Prostate gland (tissue), 2 donors: Measurements from ENCODE around the gene KCNH6. TPM values are rescaled to one million over a fixed set of nuclear protein-coding genes. Genes with fewer than 3 reads are reported as not detected.
A peak's percentile ranks its signal among the peaks of the same experiment; 100 is the strongest.

Experiments used
- DNase-seq: peaks from one replicate; pipeline ENCODE4 v3.0.0-alpha.2; 2019; ENCODE audit warnings: low spot score
- H3K27ac ChIP-seq, 2 donors: fragments of 200-600 bp; sonication (generic); 2 replicates each; pipeline ENCODE4 v1.5.1; 2017 to 2019
- H3K27me3 ChIP-seq: fragments of 200-600 bp; sonication (generic); replicated peaks from 2 replicates; pipeline ENCODE4 v1.5.1; 2019; ENCODE audit not compliant: insufficient read depth
- H3K36me3 ChIP-seq, 2 donors: fragments of 200-600 bp; sonication (generic); 1 replicate in 1 of 2; 2 replicates in 1 of 2; pipeline versions ENCODE4 v1.5.1 to v1.8.1; 2017 to 2019
- H3K4me1 ChIP-seq: fragments of 200-600 bp; sonication (generic); replicated peaks from 2 replicates; pipeline ENCODE4 v1.5.1; 2019
- H3K4me3 ChIP-seq, 2 donors: fragments of 200-600 bp; sonication (generic); 2 replicates each; pipeline ENCODE4 v1.5.1; 2017 to 2019
- H3K9me3 ChIP-seq: fragments of 200-600 bp; sonication (generic); 2 replicates; pipeline ENCODE4 v1.5.1; 2017
- POLR2A ChIP-seq: fragments of 450-650 bp; IDR thresholded peaks from one replicate; pipeline ENCODE4 v1.6.1; 2016; ENCODE audit warnings: antibody characterized with exemption, mild to moderate bottlenecking
- POLR2AphosphoS5 ChIP-seq: sonication (generic); formaldehyde crosslinking; IDR thresholded peaks from one replicate; pipeline ENCODE4 v1.6.1; 2017; ENCODE audit warnings: antibody characterized with exemption
- WGBS: methylation state at CpG from one replicate; pipeline ENCODE4 v1.1.5; 2018; 5-methylcytosine and 5-hydroxymethylcytosine counted together
- intact Hi-C: fragments of 100-400 bp; cut with DNase I; formaldehyde crosslinking; loops from one replicate; pipeline ENCODE4 v1.14.2; 2022
- total RNA-seq, 2 donors: library from RNA; depleted of rRNA; stranded (reverse); fragments of >200 nt; gene quantifications; one replicate each; pipeline ENCODE4 v1.1.0, GENCODE V29; 2016
- TF ChIP-seq, protein P1 (sequence below), 4 experiments: fragments of 200-600 bp in 2 of 4; fragments of 450-650 bp in 2 of 4; sonication (generic) in 2 of 4; IDR thresholded peaks; 1 replicate in 3 of 4; 2 replicates in 1 of 4; pipeline ENCODE4 v1.5.1; 2016 to 2019; ENCODE audit warnings: antibody characterized with exemption in 4 of 4, mild to moderate bottlenecking in 2 of 4, moderate library complexity in 2 of 4

The KCNH6 gene
- total RNA-seq, 2 donors from 2014 or later, result 8.1 to 22.4 TPM

DNA sequence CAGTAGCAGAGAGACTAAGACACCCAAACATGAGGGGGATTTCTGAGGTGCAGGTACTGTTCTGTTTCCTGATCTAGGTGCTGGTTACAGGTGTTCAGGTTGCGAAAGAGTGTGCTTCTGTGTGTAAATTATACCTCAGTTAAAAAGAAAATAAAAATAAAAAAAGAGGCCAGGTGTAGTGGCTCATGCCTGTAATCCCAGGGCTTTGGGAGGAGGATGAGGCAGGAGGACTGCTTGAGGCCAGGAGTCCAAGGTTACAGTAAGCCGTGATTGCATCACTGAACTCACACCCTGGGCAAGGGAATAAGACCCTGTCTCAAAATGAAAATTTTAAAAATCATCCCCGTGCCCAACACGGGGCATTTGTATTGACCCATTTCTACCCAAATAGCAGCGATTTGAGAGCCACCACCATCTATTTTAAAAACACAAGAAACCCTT, 23.9 kb downstream of the KCNH6 start:
- no peaks in the 10 kb centered on the region for H3K27me3 ChIP-seq
- TF ChIP-seq, protein P1, sequence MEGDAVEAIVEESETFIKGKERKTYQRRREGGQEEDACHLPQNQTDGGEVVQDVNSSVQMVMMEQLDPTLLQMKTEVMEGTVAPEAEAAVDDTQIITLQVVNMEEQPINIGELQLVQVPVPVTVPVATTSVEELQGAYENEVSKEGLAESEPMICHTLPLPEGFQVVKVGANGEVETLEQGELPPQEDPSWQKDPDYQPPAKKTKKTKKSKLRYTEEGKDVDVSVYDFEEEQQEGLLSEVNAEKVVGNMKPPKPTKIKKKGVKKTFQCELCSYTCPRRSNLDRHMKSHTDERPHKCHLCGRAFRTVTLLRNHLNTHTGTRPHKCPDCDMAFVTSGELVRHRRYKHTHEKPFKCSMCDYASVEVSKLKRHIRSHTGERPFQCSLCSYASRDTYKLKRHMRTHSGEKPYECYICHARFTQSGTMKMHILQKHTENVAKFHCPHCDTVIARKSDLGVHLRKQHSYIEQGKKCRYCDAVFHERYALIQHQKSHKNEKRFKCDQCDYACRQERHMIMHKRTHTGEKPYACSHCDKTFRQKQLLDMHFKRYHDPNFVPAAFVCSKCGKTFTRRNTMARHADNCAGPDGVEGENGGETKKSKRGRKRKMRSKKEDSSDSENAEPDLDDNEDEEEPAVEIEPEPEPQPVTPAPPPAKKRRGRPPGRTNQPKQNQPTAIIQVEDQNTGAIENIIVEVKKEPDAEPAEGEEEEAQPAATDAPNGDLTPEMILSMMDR (IDR thresholded peaks at IDR 0.05), result no peak
- no peak for TF ChIP-seq POLR2A
- no peaks in the 10 kb centered on the region for H3K4me1 ChIP-seq
- no peak for DNase-seq
- H3K27ac ChIP-seq, result no peak overlapping the region
- WGBS, result 61% methylated on average over 5 of the region's 5 CpGs
- no peaks in the 10 kb centered on the region for H3K36me3 ChIP-seq
- intact Hi-C loops, result no loop called here
- no peak overlapping the region for H3K4me3 ChIP-seq
- no peaks in the 10 kb centered on the region for H3K9me3 ChIP-seq

DNA sequence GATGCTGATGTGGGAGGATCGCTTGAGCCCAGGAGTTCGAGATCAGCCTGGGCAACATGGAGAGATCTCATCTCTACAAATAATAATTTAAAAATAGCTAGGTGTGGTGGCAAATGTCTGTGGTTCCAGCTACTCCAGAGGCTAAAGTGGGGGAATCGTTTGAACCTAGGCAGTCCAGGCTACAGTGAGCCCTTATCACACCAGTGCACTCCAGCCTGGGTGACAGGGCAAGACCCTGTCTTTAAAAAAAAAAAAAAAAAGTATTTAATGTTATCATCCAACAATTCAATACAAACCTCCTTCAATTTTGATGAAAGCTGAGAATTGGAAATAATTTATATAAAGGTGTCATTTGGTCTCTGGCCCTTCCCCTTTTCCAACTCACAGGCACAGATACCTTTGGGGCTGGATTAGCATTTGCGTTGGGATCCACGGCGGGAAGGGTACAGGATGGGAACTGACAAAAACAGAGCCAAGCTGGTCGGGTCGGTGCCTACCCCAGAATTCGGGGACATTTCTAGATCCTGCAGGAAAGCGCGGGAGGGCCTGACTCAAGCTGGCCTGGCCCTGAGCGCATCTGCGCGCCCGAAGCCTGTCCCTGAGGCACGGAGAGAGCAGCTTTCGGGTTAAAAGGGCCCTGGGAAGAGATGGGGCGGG, 26.3 kb downstream of the KCNH6 start:
- TF ChIP-seq, protein P1 (IDR thresholded peaks at IDR 0.05), result no peak
- H3K4me1 ChIP-seq, result peaks cover 4% of the 10 kb centered on the region
- H3K4me3 ChIP-seq, result peak overlapping the region; percentile 73 to 84
- WGBS, result 20% methylated on average over 18 of the region's 18 CpGs
- no peaks in the 10 kb centered on the region for H3K9me3 ChIP-seq
- DNase-seq, result no peak
- no peaks in the 10 kb centered on the region for H3K36me3 ChIP-seq
- H3K27ac ChIP-seq, result peak overlapping the region; percentile 80 to 83
- no peaks in the 10 kb centered on the region for H3K27me3 ChIP-seq
- intact Hi-C loops, result no loop called here

DNA sequence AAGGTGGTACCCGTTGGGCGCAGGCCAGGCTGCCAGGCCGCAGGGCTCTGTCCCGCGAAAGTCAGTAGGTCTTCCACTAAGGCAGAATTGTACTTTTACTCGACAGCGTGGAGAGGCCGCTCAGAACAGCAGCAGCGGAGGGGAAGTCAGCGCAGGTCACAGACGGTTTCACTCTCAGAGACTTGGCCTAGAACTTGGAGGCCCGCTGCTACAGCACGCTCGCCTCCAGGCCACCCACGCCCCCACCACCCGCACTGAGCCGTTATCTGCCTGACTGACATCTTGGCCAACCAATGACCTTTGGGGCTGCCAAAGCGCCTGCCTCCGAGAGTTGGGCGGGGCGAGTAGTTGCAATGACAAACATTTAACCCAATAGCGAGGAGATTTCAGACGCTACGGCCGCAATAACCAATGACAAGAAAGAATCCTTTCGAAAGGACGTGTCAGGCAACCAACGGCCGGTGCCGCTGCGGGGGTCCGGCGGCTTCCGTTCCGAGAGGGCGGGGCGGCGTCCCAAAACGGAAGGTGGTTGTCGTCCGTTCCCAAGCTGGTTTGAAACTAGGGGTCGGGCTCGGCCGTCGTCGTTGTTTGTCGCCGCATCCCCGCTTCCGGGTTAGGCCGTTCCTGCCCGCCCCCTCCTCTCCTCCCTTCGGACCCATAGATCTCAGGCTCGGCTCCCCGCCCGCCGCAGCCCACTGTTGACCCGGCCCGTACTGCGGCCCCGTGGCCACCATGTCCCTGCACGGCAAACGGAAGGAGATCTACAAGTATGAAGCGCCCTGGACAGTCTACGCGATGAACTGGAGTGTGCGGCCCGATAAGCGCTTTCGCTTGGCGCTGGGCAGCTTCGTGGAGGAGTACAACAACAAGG, 27.0 kb downstream of the KCNH6 start, which contains the start of gene DCAF7:
TSS of gene DCAF7 (plus strand) at position 532 of the 871 bp plus-strand sequence. CDS start at position 733, 201 bp downstream.
- no peaks in the 10 kb centered on the region for H3K9me3 ChIP-seq
- peaks cover 4% of the 10 kb centered on the region for H3K4me1 ChIP-seq
- DNase-seq, result peak; percentile 100
- TF ChIP-seq, protein P1 (IDR thresholded peaks at IDR 0.05), result peak in 2 of 4 experiments; percentile 7 to 20
- peak; percentile 65 for TF ChIP-seq POLR2A
- TF ChIP-seq POLR2AphosphoS5, result peak; percentile 95
- H3K27ac ChIP-seq, result peak within 1 kb of the TSS; percentile 81 to 83
- intact Hi-C loops, result loop anchor here (5.0 kb wide), 2 partner anchors 72 to 103 kb away; partner anchors contain the start of genes CYB561 and MAP3K3
- peak within 1 kb of the TSS; percentile 73 to 84 for H3K4me3 ChIP-seq
- H3K27me3 ChIP-seq, result no peaks in the 10 kb centered on the region
- no peaks in the 10 kb centered on the region for H3K36me3 ChIP-seq
- WGBS, result under 1% methylated on average over 72 of the region's 72 CpGs

DNA sequence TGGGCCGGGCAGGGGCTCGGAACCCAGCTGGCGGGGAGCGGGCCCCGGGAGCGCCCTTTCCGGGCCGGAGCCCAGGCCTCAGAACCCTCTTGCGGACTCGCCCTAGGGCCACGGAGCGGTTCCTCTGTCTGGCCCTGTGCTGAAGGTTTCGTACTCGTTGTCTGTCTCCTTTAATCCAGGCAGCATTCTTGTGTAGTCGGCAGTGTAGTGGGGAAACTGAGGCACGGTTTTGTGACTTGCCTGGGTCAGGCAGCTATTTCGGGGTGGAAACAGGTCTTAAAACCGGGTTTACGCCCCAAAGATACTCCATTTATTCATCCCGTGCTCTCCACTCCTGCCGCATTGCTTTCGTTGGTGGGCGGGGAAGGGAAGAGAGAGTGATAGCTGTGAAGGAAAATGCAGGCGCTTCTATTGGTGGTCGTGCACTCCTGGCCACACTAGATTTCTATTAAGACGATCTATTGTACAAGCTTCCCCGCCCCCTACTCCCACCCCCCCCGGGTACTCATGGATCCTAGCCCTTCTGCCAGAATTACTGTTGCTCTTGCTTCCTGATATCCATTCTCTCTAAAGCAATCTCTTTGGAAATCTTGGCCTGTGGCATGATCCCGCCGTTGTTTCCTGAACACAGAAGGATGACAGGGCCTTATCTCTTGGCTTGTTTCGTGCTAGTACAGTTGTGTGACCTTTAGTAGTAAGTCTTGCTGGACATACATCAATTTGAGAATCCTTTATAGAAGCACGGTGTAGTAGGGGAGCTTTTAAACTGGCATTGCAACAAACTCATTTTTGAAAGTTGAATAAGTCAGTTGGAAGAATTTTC, 27.9 kb downstream of the KCNH6 start:
- TF ChIP-seq POLR2A (no peak), POLR2AphosphoS5 (no peak)
- TF ChIP-seq, protein P1 (IDR thresholded peaks at IDR 0.05), result no peak
- Histone ChIP-seq H3K4me3 (peak overlapping the region; percentile 73 to 84), H3K36me3 (no peaks in the 10 kb centered on the region), H3K27ac (peak overlapping the region; percentile 81 to 83), H3K4me1 (peaks cover 9% of the 10 kb centered on the region), H3K27me3 (no peaks in the 10 kb centered on the region), H3K9me3 (no peaks in the 10 kb centered on the region)
- no peak for DNase-seq
- intact Hi-C loops, result loop anchor here (5.0 kb wide), 2 partner anchors 71 to 104 kb away; partner anchors contain the start of genes CYB561 and MAP3K3
- WGBS, result under 1% methylated on average over 30 of the region's 32 CpGs
